Measurements from ENCODE around the gene ARL6.

ARL6 gene, protein sequence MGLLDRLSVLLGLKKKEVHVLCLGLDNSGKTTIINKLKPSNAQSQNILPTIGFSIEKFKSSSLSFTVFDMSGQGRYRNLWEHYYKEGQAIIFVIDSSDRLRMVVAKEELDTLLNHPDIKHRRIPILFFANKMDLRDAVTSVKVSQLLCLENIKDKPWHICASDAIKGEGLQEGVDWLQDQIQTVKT

DNA sequence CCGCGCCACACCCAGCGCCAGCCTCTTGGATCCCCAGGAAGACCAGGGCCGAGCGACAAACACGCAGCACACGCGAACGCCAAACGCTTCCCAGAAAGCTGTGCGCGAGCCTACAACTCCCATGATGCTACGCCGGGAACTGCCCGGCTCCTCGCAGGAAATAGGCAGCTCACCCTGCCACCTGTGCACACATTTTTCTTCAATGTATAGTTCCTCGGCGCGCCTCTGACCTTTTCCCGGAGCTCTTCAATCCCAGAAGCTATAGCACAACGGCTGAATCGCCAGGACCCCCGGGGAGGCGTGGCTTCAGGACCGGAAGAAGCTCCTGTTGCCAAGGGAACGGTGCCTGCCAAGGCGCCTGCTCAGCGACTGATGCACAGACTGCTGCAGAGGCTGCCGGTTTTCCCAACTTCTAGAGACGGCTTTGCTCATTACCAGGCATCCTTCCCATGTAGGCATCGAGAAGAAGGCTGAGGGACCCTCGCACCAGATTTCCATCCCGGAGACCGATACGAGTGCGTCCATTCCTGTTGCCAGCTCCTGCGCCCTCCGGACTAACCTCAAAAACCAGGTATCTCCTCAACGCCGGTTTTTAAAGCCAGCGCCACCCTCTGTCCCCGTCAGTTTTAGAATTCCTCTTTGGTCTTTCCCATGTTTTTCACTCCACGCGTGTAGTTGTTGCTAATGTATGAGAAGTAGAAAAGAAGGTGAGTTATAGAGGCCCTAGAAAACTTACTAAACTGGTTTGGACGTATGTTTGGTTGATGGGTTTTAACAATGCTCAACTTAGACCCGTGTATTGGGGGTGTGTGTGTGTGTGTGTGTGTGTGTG, at the start of gene ARL6:
Gene ARL6, plus strand, starts transcription at position 352 of the 832 bp plus-strand sequence. CDS start 3,350 bp downstream, outside the sequence.
- Histone ChIP-seq H3K4me1 (ENCODE audit: insufficient read depth, low read length) (peaks cover 18% of the 10 kb centered on the region), H3K27ac (ENCODE audit: low read depth, low read length) (peak within 1 kb of the TSS; percentile 92), H3K9ac (ENCODE audit: low read length) (peak within 1 kb of the TSS; percentile 80), H3K27me3 (ENCODE audit: control insufficient read depth in 1 of 2, insufficient read depth in 2 of 2, low read length in 2 of 2) (no peaks in the 10 kb centered on the region), H3K4me3 (ENCODE audit: low read depth in 1 of 2, low read length in 2 of 2) (peak within 1 kb of the TSS; percentile 93 to 99), H3K9me3 (ENCODE audit: low read length) (no peaks in the 10 kb centered on the region), H3K36me3 (ENCODE audit: insufficient read depth, low read length) (no peaks in the 10 kb centered on the region)

DNA sequence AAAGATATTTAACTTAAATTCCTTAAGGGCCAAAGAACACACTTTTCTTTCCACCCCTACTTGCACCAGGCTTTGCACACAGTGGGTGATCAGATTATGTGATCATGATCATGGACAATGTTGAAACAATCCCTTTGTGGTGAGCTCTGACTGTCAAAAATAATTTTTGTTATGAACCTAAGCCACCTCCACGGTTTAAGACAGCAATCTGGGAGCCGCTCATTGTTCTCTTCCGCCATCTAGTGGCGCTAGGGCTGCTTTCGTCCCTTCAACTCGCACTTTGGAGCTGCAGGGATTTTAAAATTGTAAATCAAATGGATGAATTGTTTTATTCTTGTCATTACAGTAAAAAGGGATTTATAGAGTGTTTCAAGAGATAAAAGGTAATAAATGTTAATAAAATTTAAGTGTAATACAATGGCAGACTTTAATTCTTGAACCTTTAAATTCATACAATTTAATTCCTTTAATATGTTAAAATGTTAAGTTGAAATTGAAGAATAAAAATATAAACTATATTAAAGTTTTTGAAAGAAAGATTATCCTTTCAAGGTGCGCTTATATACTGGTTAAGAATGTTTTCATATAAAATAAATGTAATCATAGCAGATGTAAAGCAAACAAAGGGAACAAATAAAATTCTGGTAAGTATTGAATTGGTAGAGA, 45.3 kb upstream of the ARL6 start:
- no peaks in the 10 kb centered on the region for H3K4me1 ChIP-seq (ENCODE audit: insufficient read depth, low read length)
- H3K27me3 ChIP-seq (ENCODE audit: control insufficient read depth in 1 of 2, insufficient read depth in 2 of 2, low read length in 2 of 2) = no peaks in the 10 kb centered on the region
- no peak overlapping the region for H3K4me3 ChIP-seq (ENCODE audit: low read depth in 1 of 2, low read length in 2 of 2)

DNA sequence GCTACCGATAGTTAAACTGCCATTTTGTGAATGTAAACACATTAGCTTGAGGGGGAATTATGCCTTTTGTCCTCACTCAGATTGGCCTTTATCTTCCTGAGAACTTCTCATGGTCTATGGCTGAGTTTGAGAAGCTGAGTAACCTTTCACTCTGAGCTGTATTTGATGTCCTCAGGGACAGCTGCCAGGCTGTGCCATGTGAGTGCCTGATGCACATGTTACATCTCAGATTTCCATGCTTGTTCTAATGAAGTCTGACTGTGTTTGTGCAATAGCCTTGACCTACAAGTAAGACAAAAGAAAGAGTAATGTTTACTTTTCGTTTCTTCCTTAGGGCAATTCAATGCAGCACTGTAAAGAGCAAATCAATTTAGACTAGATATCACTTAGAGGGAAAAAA, 44.1 kb upstream of the ARL6 start:
- Histone ChIP-seq H3K27me3 (ENCODE audit: control insufficient read depth in 1 of 2, insufficient read depth in 2 of 2, low read length in 2 of 2) (no peaks in the 10 kb centered on the region), H3K4me1 (ENCODE audit: insufficient read depth, low read length) (no peaks in the 10 kb centered on the region), H3K27ac (ENCODE audit: low read depth, low read length) (no peak overlapping the region), H3K4me3 (ENCODE audit: low read depth in 1 of 2, low read length in 2 of 2) (no peak overlapping the region), H3K9me3 (ENCODE audit: low read length) (no peaks in the 10 kb centered on the region), H3K9ac (ENCODE audit: low read length) (no peak overlapping the region), H3K36me3 (ENCODE audit: insufficient read depth, low read length) (no peaks in the 10 kb centered on the region)

More for the DNA sequence above, 45.3 kb upstream of the ARL6 start:
- H3K9me3 ChIP-seq (ENCODE audit: low read length) = no peaks in the 10 kb centered on the region
- H3K36me3 ChIP-seq (ENCODE audit: insufficient read depth, low read length) = no peaks in the 10 kb centered on the region
- no peak overlapping the region for H3K9ac ChIP-seq (ENCODE audit: low read length)
- no peak overlapping the region for H3K27ac ChIP-seq (ENCODE audit: low read depth, low read length)

DNA sequence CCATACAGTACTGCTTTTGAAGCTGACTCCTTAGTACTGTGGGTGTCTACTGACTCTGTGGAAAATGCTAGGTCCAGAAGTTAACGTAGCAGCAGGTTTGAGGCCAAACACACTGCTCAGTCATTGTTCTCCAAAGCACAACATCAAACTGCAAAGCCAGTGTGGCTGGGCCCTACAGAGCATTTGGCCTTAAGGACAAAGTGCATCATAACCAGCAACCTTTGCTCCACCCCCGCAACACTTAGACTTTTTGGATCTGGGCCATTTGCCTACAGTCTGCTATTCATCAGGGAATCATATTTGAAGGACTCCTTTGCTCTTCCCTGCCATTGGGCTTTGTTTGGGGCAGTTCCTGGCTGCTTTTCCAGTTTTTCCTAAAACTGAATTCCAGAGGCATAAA, 43.1 kb upstream of the ARL6 start:
- no peaks in the 10 kb centered on the region for H3K27me3 ChIP-seq (ENCODE audit: control insufficient read depth in 1 of 2, insufficient read depth in 2 of 2, low read length in 2 of 2)
- no peak overlapping the region for H3K27ac ChIP-seq (ENCODE audit: low read depth, low read length)
- H3K9me3 ChIP-seq (ENCODE audit: low read length) = no peaks in the 10 kb centered on the region
- H3K4me3 ChIP-seq (ENCODE audit: low read depth in 1 of 2, low read length in 2 of 2) = no peak overlapping the region
- H3K36me3 ChIP-seq (ENCODE audit: insufficient read depth, low read length) = no peaks in the 10 kb centered on the region
- no peak overlapping the region for H3K9ac ChIP-seq (ENCODE audit: low read length)
- H3K4me1 ChIP-seq (ENCODE audit: insufficient read depth, low read length) = no peaks in the 10 kb centered on the region

DNA sequence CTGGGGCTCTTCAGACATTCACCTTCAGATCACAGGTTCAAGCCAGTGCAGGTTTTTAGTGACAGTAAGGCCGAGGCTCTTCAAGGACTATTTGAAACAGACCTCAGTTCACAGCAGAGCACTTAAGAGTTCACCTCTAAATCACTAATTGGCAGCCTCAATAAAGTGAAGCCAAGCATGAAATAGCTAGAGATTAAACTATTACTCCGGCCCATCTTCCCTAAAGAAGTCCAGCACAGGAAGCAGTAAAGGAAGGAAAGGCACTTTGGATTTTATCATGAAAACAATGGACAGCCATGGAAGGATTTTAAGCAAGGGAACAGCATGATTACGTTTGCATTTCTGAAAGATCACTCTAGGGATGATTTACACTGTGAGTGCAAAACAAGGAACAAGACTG, 27.6 kb upstream of the ARL6 start:
- Histone ChIP-seq H3K9me3 (ENCODE audit: low read length) (no peaks in the 10 kb centered on the region), H3K27ac (ENCODE audit: low read depth, low read length) (no peak overlapping the region), H3K9ac (ENCODE audit: low read length) (no peak overlapping the region), H3K27me3 (ENCODE audit: control insufficient read depth in 1 of 2, insufficient read depth in 2 of 2, low read length in 2 of 2) (no peaks in the 10 kb centered on the region), H3K4me1 (ENCODE audit: insufficient read depth, low read length) (no peaks in the 10 kb centered on the region), H3K4me3 (ENCODE audit: low read depth in 1 of 2, low read length in 2 of 2) (no peak overlapping the region), H3K36me3 (ENCODE audit: insufficient read depth, low read length) (no peaks in the 10 kb centered on the region)

DNA sequence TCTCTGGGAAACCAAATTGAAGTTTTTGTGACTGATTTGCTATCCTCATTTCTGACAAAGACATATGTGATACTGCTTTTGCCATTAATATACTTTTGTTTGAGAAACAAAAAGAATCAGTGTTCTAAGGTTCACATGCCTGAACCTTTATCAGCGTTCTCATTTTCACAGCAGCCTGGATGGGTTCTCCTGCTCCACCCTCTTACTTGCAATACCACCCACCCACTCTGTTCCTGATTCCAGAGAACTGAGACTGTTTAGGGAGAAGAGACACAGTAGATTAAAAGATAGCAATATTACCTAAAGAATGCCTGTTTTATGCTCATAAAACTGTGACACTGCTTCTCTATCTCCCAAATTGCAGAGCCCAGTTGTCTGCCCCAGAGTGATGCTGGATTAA, 25.8 kb upstream of the ARL6 start:
- Histone ChIP-seq H3K27me3 (ENCODE audit: control insufficient read depth in 1 of 2, insufficient read depth in 2 of 2, low read length in 2 of 2) (no peaks in the 10 kb centered on the region), H3K4me1 (ENCODE audit: insufficient read depth, low read length) (no peaks in the 10 kb centered on the region), H3K9ac (ENCODE audit: low read length) (no peak overlapping the region)

DNA sequence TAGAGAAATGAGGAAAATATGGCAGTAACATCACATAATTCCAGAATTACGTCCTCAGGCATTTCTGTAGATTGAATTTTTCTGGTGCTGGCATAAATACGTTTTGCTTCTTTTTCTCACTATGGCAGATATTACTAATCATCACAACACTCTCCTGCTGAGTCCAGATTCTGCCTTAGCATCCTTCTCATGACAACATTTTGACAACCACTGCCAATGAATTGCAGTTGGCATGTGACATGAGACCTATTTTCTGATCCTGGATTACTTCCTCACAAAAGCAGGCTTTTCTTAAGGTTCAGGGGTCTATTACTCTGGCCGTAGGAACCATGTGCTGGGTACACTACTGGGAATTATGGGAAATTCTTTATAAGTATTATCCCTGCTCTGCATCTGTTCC, 22.5 kb upstream of the ARL6 start:
- no peaks in the 10 kb centered on the region for H3K27me3 ChIP-seq (ENCODE audit: control insufficient read depth in 1 of 2, insufficient read depth in 2 of 2, low read length in 2 of 2)
- H3K9me3 ChIP-seq (ENCODE audit: low read length) = no peaks in the 10 kb centered on the region

More for the DNA sequence above, 25.8 kb upstream of the ARL6 start:
- Histone ChIP-seq H3K27ac (ENCODE audit: low read depth, low read length) (no peak overlapping the region), H3K9me3 (ENCODE audit: low read length) (no peaks in the 10 kb centered on the region), H3K4me3 (ENCODE audit: low read depth in 1 of 2, low read length in 2 of 2) (no peak overlapping the region), H3K36me3 (ENCODE audit: insufficient read depth, low read length) (no peaks in the 10 kb centered on the region)

DNA sequence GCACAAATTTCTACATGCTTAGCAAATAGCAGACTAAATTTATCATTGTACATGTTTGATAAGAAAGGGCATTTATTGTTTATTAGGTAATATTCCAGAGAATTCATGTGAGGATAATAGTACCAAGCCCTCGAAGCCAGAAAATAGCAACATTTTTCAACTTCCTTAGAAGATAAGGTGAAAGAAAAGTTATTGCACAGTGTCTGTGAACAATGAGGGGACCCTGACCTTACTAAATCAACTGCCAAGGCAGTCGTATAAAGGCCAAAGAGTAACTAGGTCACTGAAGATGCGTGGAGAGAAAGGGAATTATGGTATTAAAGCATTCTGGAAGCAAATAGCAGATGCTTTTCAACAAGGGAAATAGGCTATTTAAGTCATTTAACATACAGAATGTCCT, 20.3 kb upstream of the ARL6 start:
- H3K27ac ChIP-seq (ENCODE audit: low read depth, low read length) = no peak overlapping the region
- H3K9me3 ChIP-seq (ENCODE audit: low read length) = no peaks in the 10 kb centered on the region
- no peak overlapping the region for H3K4me3 ChIP-seq (ENCODE audit: low read depth in 1 of 2, low read length in 2 of 2)
- no peak overlapping the region for H3K9ac ChIP-seq (ENCODE audit: low read length)
- H3K27me3 ChIP-seq (ENCODE audit: control insufficient read depth in 1 of 2, insufficient read depth in 2 of 2, low read length in 2 of 2) = no peaks in the 10 kb centered on the region
- H3K36me3 ChIP-seq (ENCODE audit: insufficient read depth, low read length) = no peaks in the 10 kb centered on the region
- H3K4me1 ChIP-seq (ENCODE audit: insufficient read depth, low read length) = no peaks in the 10 kb centered on the region

More for the DNA sequence above, 22.5 kb upstream of the ARL6 start:
- H3K4me3 ChIP-seq (ENCODE audit: low read depth in 1 of 2, low read length in 2 of 2) = no peak overlapping the region
- no peak overlapping the region for H3K27ac ChIP-seq (ENCODE audit: low read depth, low read length)
- H3K9ac ChIP-seq (ENCODE audit: low read length) = no peak overlapping the region
- H3K36me3 ChIP-seq (ENCODE audit: insufficient read depth, low read length) = no peaks in the 10 kb centered on the region
- H3K4me1 ChIP-seq (ENCODE audit: insufficient read depth, low read length) = no peaks in the 10 kb centered on the region

DNA sequence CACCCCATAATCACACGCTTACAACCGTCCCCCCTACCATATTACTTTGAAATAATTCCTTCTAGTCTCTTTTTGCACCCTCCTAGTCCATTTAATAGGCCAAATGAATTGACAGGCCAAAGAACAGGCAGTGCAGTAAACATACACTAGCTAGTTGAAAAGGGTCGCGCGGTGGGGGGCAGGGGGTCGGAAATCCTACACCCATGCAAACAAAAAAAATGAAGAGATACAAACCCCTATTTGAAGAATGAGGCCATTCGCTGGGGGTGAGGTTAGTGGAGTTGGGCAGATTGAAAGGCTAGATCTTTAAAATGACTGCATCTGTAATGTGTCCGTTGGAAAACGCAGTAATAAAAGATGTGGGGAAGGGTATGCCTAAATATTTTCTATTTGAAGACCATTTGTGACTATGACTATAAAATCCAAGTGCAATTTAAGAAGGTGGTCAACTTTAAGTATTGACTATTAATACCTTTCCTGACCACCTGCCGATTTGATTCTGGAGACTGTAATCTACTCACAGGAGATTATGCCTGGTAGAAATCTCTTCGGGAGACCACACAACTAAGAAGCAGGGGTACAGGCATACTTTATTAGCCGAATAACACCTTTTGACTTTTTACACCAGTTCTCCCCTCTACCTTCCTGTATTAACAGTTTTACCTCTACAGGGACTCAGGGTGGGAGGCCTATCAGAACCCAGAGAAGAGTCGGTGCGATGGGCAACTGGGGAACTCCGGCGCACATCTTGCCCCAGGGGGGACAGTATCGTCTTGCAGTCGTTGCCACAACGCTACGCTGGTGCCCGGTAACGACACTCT, 762 bp upstream of the ARL6 start:
- H3K36me3 ChIP-seq (ENCODE audit: insufficient read depth, low read length) = no peaks in the 10 kb centered on the region
- H3K27me3 ChIP-seq (ENCODE audit: control insufficient read depth in 1 of 2, insufficient read depth in 2 of 2, low read length in 2 of 2) = no peaks in the 10 kb centered on the region
- peak overlapping the region; percentile 93 to 99 for H3K4me3 ChIP-seq (ENCODE audit: low read depth in 1 of 2, low read length in 2 of 2)
- peak overlapping the region; percentile 92 for H3K27ac ChIP-seq (ENCODE audit: low read depth, low read length)
- H3K9me3 ChIP-seq (ENCODE audit: low read length) = no peaks in the 10 kb centered on the region
- peak overlapping the region; percentile 80 for H3K9ac ChIP-seq (ENCODE audit: low read length)
- H3K4me1 ChIP-seq (ENCODE audit: insufficient read depth, low read length) = peaks cover 18% of the 10 kb centered on the region

DNA sequence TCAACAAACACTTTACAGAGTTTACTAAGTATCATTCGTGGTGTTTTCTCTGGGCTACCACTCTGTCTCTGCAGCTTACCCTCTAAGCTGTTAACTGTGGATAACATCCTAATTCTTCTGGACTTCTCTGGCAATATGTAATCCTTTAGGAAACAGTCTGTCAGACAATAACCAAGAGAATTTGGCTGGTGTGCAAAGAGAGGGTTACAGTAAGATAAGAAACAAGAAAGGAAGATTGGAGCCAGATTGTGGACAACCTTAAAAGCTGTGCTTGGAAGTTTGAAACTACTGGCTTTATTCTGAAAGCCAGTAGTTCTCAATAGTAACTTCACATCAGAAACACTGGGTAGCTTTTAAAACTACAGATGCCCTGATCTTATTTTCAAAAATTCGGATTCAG, 778 bp downstream of the ARL6 start:
- Histone ChIP-seq H3K27ac (ENCODE audit: low read depth, low read length) (peak overlapping the region; percentile 92), H3K9ac (ENCODE audit: low read length) (peak overlapping the region; percentile 80), H3K4me1 (ENCODE audit: insufficient read depth, low read length) (peaks cover 18% of the 10 kb centered on the region), H3K36me3 (ENCODE audit: insufficient read depth, low read length) (no peaks in the 10 kb centered on the region), H3K9me3 (ENCODE audit: low read length) (no peaks in the 10 kb centered on the region), H3K4me3 (ENCODE audit: low read depth in 1 of 2, low read length in 2 of 2) (peak overlapping the region; percentile 93 to 99), H3K27me3 (ENCODE audit: control insufficient read depth in 1 of 2, insufficient read depth in 2 of 2, low read length in 2 of 2) (no peaks in the 10 kb centered on the region)

DNA sequence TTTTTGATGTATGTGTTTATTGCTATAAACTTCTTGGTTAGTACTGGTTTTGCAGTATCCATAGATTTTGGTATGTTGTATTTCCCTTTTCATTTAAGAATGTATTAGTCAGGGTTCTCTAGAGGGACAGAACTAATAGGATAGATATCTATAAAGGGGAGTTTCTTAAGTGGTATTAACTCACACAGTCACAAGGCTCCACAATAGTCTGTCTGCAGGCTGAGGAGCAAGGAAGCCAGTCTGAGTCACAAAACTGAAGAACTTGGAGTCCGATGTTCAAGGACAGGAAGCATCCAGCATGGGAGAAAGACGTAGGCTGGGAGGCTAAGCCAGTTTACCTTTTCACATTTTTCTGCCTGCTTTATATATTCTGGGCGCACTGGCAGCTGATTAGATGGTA, 8.4 kb downstream of the ARL6 start:
- Histone ChIP-seq H3K27me3 (ENCODE audit: control insufficient read depth in 1 of 2, insufficient read depth in 2 of 2, low read length in 2 of 2) (no peaks in the 10 kb centered on the region), H3K4me3 (ENCODE audit: low read depth in 1 of 2, low read length in 2 of 2) (no peak overlapping the region), H3K9ac (ENCODE audit: low read length) (no peak overlapping the region), H3K4me1 (ENCODE audit: insufficient read depth, low read length) (peaks cover under 1% of the 10 kb centered on the region), H3K36me3 (ENCODE audit: insufficient read depth, low read length) (no peaks in the 10 kb centered on the region), H3K27ac (ENCODE audit: low read depth, low read length) (no peak overlapping the region), H3K9me3 (ENCODE audit: low read length) (no peaks in the 10 kb centered on the region)
